Measurements from ENCODE around the gene CDC45.

CDC45 gene

GRCh38 chr22:19471572-19471971, 8.1 kb upstream of the CDC45 start:
- DNase-seq = no peak

GRCh38 chr22:19472233-19472632, 7.5 kb upstream of the CDC45 start:
- no peak for DNase-seq

GRCh38 chr22:19473578-19473977, 6.1 kb upstream of the CDC45 start:
- no peak for DNase-seq

- no peak for DNase-seq
Observed at GRCh38 chr22:19476023-19476422, 3.7 kb upstream of the CDC45 start.

- DNase-seq = no peak
Observed at GRCh38 chr22:19477321-19478044, 2.2 kb upstream of the CDC45 start.

- no peak for DNase-seq
Observed at GRCh38 chr22:19478045-19478900, 1.4 kb upstream of the CDC45 start.

- no peak for DNase-seq
Observed at GRCh38 chr22:19478901-19479354, 792 bp upstream of the CDC45 start, which contains the start of gene UFD1. UFD1 (minus strand) TSS chr22:19479193; CDS start chr22:19479085, 108 bp downstream.

GRCh38 chr22:19480173-19480568, 451 bp downstream of the CDC45 start:
- no peak for DNase-seq

- DNase-seq = no peak
Observed at GRCh38 chr22:19480789-19481188, 1.1 kb downstream of the CDC45 start.

- DNase-seq = no peak
Observed at GRCh38 chr22:19482297-19482696, 2.6 kb downstream of the CDC45 start.

GRCh38 chr22:19483481-19484244, 3.9 kb downstream of the CDC45 start:
- no peak for DNase-seq

GRCh38 chr22:19488285-19488684, 8.6 kb downstream of the CDC45 start:
- DNase-seq = no peak

GRCh38 chr22:19488884-19489843, 9.4 kb downstream of the CDC45 start:
- no peak for DNase-seq

- DNase-seq = no peak
Observed at GRCh38 chr22:19490628-19491230, 11.0 kb downstream of the CDC45 start.

GRCh38 chr22:19492504-19493174, 12.9 kb downstream of the CDC45 start:
- no peak for DNase-seq

- no peak for DNase-seq
Observed at GRCh38 chr22:19494001-19494560, 14.4 kb downstream of the CDC45 start.

- no peak for DNase-seq
Observed at GRCh38 chr22:19494676-19495173, 15.0 kb downstream of the CDC45 start.

GRCh38 chr22:19495562-19496323, 16.0 kb downstream of the CDC45 start:
- DNase-seq = no peak

- no peak for DNase-seq
Observed at GRCh38 chr22:19496324-19496630, 16.6 kb downstream of the CDC45 start.

- no peak for DNase-seq
Observed at GRCh38 chr22:19497245-19497644, 17.5 kb downstream of the CDC45 start.
